HG02840 (cell line): ENCODE results near the gene PRDM15.
"Not testable (repeated sequence)": the region's sequence is repeated elsewhere in the genome, so short reads cannot be mapped to it uniquely, and the experiment has no call there.

ENCODE experiments used
- ATAC-seq: cut with Tn5 transposase; IDR thresholded peaks from one replicate; pipeline ENCODE4 v1.9.1; 2021; ENCODE audit warnings: mild to moderate bottlenecking, moderate library complexity, moderate number of reproducible peaks; ENCODE audit not compliant: unreplicated experiment, low FRiP score

The PRDM15 gene

DNA sequence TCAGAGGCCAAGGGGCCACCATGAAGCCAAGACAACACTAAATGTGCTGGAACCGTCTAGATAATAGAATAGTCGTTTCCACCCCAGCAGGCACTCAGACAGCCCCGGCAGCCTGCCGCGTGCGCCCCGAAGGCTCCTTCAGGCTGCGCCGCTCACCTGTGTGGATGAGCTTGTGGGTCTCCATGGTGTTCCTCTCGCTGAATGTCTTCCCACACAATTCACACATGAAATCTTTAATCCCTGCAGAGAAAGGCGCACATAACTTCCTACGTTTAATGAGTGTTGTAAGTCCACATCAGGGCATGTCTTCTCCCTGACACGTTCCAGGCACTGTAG lies 68.6 kb downstream of the PRDM15 start:
- ATAC-seq, result no peak

DNA sequence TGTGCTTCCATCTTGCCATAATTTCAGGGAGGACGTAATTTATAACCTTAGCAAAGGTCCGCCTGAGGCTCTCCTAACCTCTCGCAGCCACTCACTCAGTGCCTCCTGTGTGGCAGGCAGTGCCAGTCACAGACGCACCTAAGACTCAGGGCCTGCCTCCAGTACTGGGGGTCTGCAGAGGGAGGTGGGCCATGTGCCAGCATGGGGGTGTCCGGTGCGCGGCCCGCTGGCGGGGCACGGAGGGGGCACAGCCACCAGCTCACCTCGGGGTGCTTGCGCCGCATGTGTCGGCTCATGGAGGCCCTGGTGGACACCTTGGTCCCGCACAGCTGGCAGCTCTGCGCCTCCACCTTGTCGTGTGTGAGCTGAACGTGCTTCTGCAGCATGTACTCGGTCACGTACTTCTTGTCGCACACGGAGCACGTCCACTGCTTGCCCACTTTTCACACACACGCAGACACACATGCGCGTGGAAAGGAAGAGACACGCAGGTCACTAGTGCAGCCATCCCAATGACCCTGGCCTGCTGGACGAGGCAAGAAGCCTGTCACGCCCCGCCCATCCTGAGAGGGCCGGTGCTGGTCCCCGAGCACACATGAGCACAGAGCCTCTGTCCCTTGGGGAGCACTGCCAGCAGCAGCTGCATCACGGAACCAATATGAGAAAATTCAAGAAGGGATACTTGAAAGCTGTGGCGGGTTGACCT lies 69.1 kb downstream of the PRDM15 start:
- ATAC-seq, result no peak

DNA sequence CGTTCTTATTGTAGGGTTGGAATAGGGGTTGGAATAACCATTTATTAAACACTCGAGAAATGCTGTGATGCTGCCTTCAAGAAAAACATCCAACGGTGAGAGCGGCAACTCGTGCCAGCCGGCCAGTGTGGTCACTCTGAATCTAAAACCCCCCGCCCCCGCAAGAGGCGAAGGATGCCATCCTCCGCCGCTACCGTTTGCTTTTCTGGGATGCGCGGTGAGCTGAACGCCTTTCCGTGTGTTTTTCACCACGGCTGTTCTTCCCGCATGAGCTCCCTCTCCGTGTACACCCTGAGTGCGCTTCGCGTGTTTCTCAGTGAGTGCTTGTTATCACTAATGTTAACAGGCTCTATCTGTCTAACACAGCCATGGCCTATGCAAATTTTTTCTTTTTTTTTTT lies 70.3 kb downstream of the PRDM15 start:
- ATAC-seq, result no peak

DNA sequence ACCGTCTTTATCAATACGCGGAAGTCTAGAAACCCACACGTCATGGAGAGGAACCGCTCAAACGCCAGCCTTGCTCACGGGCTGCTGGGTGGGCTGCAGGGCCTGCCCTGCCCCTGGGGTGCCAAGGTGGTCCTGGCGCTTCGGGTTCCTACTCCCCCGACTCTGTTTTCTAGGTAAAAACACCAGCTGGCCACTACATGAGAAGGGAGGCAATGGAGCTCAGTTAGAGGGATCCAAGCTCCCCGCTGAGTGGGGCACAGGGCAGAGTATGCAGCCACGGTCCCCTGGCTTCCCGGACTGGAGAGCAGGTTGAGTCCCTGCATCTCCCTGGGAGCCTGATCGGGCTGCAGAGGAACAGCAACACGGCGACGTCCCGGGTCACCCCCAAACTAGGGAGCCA lies 71.0 kb downstream of the PRDM15 start:
- no peak for ATAC-seq

DNA sequence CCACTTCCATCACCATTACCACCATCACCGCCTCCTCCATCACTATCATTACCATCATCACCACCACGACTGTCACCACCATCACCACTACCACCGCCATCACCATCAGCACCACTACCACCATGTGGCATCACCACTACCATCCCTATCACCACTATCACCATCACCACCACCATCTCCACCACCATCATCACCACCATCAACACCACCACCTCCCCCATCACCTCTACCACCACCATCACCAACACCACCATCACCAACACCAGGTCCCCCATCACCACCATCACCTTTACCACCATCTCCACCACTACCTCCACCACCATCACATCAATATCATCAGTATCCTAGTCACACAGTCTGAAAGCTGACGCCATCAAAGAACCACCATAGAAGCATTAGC lies 72.4 kb downstream of the PRDM15 start:
- no peak for ATAC-seq

DNA sequence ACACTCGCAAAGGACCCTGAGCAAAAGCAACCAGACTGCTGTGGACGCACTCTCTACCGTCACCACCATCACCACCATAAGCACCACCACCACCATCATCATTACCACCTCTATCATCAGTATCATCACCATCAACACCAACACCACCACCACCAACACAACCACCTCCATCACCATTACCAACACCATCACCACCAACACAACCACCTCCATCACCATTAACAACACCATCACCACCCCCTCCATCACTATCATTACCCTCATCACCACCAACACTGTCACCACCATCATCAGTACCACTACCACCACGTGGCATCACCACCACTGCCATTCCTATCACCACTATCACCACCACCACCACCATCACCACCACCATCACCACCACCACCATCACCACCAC lies 73.5 kb downstream of the PRDM15 start:
- no peak for ATAC-seq

DNA sequence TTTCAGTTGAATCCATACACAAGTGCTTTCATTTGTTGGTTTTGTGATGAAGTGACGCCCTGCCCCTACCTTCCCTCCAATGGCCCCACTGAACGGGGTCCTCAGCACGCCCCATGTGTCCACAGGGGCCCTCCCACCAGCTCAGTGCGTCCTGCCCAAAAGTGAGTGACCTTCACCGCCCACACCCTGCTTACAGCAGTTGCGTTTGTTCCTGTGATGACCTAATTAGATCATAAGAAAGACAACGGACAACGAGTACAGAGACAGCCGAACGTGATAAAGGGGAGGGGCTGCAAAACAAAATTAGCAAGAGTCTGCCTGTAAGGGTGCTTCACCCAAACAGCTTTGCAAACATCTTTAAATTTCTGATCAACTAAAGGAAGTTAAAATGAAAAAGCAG lies 74.1 kb downstream of the PRDM15 start:
- no peak for ATAC-seq

DNA sequence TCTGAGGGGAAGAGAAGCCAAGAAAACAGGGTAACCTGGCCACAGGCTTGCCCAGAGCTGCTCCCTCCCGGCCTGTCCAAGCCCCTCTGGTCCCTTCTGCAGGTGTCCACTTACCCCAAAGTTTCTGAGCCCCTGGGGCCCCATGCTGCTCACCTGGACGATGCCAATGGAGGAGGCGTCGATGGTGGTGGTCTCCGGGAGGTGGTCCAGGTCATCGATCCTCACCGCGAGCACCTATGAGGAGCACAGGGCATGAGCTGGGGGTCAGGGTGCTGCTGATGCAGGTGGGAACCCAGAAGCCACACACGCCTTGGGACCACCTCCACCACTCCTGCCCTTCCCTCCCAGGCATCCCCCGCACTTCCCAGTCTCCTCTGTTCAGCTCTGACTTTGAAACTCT lies 74.8 kb downstream of the PRDM15 start:
- no peak for ATAC-seq

DNA sequence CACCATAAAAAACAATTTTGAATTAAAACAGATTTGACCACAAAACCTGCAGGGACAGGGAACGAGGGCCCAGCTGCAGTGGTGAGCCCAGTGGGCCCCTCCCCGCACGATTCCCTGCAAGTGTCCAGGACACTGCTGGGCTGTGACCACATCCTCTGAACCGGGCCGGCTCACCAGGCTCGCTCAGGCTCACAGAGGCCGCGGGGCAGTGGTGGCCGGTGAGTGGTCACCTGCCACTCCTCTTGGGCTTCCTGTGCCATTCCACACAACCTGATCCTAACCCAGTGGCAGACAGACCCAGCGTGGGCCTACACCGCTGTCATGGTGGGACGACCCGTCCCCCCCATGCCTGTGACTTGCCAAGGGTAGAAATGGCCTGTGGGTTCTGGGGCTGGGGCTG lies 75.8 kb downstream of the PRDM15 start:
- no peak for ATAC-seq

DNA sequence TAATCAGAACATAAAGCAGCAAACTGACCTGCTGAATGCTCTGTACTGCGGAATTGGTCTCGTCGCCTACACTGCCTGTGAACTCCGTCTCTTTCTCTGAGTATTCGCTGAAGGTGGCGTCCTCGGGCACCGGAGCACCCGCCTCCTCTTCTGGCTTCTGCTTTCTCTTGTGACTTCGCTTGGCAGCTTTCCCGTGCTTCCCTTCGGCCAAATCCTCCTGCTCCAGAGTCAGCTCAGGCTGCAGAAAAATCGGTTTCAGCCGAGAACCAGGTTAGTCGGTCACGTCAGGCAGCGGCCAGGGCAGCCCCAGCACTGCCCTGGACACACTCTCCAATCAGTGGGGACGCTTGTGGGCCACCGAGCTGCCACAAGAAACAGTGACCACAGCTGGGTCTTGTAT lies 76.5 kb downstream of the PRDM15 start:
- no peak for ATAC-seq

DNA sequence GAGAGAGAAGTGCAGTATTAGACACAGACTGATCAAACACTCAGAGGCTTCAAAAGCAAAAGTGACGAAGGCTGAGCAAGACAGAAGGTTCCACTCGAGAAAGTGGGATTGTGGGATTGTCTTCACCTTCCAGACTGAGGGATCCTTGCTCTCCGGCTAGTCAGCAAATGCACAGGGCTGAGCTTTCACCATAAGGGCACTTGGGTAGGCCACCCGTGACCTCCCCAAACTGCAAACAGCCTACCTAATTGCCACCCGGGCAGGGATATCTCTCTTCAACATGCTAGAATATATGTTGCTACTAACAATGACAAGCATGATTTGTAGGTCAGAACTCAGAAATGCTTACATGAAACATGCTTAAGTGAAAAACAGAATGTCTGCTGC lies 77.0 kb downstream of the PRDM15 start:
- no peak for ATAC-seq

DNA sequence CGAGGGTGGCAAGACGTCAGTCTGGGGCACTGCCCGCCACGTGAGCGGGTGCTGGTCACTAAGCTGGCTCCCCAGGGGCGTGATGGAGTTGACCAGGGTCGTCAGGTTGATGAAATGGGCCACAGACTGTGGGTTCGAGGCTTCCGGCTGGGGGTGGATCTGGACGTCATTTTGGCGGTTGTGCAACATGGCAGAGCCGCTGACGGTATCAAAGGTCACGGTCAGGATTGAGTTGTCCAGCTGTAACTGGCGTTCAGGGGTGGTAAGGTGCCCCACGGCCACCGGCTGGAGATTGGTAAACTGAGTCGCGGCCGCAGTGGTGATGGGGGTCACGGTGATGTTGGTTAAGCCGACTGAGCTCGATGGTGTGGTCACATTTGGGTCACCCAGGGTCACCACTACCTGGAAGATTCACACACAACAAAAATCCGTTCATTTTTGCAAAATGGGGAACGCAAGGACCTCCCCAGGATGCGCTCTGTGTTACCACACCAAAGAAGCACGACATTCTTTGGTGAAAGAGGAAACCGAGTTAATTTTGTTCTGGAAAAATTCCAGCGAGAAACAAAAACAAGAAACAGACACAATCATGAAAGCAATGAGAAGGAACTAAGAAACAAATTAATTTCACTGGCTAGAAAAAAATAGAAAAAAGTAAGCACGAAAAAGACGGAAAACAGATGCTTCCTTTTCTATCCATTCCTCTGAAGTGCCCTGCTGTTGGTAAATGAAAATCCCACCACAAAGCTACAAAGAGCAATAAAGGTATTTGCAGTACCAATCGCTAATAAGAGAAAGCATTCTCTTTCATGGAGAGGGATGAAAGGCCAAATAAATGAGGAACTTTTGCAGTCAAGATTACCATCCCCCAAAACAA lies 77.6 kb downstream of the PRDM15 start:
- no peak for ATAC-seq

DNA sequence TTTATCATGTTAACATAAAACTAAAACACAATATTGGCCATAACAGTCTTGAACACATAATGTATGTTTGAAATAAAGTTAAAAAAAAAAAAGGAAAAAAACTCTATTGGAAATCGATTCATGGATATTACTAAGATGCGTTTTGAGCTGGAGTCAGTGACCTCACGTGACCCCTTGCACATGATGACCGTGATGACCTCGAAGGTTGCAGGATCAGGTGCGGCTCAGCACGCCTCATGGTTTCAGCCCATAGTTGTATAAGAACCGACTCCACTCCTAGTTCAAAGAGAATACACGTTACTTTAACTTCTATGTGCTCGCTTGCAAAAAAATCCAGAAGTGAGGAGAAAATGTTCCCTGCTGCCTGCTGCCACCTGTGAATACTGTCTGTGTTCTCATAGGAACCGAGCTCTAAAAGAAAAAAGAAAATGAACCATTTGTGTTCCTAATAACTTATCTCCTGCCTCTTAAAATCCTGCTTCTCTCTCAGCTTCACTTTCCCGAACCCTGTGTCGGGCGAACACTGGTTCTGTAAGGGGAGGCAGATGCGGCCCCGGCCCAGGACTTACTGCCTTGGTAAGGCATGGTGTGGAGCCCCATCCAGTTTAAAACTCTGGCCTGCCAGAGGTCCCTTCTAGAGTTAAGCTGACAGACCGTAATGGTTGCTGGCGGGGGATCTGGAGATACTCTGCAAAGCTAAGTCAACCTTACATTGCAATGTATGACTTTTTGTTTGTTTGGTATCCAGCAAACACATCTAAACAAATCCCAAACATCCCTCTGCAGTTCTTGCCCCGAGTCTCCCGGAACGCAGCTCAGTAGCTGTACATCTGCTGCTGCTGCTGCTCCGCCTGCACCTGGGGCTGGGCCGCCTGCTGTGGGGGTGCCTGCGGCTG lies 78.5 kb downstream of the PRDM15 start:
- no peak for ATAC-seq

DNA sequence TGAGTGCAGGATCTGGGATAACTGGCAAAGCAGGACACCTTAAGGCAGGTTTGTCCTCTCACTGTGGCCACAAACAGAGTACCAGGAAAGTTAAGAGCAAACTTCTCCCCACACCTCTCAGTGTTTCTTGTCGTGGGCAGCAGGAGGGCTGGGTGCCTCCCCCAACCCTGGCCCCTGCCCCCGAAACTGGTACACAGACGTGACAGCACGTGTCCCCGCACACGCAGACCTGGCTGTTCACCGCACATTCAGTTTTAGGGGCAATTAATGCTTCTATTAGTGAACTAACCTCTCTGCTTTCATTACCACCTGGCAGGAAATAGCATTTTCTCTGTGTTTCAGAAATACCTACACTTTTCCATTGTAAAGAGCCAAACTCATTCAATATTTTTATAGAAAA lies 79.4 kb downstream of the PRDM15 start:
- ATAC-seq, result no peak

DNA sequence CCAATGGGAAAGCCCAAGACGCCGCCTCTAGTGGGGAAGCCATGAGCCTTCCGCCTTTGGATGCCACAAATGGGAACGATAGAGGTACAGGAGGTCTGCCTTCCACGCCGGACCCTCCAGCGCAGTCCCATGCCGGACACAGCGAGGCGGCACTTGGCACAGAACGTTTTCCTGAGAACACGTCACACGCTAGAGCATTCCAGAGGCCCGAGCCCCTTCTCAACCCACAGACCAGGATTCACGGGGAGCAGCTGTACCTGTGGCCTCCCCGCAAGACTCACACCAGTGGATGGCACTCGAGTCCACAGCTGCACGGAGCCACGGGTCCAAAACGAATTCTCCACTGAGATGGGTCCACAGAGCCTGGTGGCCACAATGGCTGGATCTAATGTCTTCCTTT lies 80.8 kb downstream of the PRDM15 start:
- no peak for ATAC-seq

DNA sequence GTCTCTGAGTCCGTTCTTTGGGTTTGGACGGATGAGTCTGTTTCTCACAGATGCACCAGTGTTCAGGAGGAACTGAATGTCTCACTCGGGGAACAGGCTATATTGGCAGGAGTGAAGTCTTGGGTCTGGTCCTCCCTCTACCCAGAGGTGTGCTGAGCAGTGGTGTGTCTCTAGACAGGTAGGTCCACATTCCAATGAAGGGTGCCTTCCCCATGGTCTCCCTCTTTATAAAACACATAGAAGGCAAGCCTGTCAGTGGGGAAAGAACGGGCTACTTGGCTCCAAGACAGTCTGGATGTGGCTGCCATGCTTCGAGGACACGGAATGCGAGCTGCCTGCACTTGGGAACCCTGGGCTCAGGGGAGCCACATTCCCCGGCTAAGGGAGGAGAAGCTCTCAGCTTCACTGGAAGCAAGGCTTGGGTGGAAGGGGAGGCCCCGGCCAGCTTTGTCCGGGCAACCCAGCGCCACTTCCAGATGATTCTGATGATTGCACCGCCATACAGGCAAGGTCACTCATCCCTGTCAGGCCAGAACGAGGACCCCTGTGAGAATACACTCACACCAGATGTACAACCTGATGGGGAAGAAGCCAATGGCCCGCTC lies 82.6 kb downstream of the PRDM15 start:
- ATAC-seq, result no peak

DNA sequence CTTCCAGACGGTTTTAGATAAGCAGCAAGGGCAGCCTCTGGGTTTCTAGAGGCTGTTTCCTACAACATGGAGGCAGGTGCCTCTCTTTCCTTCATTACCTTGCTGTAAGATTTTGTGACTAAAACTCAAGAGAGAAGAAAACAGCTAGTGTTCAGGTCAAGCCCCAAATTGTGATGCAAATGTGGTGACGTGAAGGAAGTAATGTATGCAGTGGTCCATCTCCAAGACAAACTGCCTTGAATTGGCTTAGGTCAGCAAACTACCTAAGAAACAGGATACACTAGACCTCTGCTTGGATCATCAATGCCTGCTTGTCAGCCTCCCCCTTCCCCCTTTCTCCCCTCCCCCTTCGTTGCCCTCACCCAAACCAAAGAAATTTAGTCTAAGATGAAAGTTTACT lies 83.4 kb downstream of the PRDM15 start:
- ATAC-seq, result no peak

DNA sequence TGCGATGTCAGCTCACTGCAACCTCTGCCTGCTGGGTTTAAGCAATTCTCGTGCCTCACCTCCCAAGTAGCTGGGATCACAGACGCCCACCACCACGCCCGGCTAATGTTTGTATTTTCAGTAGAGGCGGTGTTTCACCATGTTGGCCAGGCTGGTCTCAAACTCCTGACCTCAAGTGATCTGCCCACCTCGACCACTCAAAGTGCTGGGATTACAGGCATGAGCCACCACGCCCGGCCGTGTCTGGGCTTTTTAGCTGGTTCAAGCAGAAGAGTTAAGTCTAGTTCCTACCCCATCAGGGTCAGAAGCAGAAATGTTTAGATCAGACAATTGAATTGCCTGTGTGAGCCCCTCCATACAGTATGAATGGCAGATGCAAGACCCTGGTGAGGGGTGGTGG lies 84.5 kb downstream of the PRDM15 start:
- ATAC-seq, result no peak

DNA sequence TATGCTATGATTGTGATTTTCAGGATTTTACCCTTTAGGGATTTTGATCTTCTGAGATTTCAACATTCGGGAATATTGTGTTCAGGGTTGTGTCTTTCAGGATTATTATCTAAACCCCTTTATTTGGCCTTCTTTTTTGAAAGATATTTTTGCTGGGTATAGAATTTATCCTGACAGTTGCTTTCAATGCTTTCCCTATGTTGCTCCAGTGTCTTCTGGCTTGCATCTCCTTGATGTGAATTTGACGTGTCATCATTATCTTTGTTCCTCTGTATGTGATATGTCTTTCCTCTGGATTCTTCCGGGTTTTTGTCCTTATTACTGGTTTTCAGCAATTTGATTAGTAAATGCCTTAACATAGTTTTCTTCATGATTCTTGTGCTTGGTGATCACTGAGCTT lies 86.4 kb downstream of the PRDM15 start:
- no peak for ATAC-seq

DNA sequence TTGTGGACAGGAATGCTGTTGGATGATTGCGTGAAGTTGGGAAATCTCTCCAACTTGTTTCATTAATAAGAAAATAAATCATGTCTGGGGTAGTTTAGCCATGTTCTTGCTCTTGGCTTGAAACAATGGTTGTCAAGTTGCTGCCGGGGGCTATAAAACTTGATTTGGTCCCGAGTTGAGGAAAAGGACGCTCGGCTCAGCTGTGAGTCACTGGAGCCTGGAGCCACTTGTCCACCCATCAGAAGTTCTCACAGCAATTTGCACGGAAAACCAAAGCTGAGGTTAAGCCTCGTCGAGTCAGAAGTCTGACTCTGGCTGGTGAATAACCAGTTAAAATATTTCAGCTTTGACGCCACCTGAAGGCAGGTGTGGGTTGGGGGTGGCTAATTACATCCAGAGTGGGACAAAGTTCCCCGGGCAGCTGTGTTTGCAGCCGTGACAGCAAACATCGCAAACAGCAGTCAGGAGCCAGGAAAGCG lies 92.6 kb downstream of the PRDM15 start:
- ATAC-seq, result no peak

DNA sequence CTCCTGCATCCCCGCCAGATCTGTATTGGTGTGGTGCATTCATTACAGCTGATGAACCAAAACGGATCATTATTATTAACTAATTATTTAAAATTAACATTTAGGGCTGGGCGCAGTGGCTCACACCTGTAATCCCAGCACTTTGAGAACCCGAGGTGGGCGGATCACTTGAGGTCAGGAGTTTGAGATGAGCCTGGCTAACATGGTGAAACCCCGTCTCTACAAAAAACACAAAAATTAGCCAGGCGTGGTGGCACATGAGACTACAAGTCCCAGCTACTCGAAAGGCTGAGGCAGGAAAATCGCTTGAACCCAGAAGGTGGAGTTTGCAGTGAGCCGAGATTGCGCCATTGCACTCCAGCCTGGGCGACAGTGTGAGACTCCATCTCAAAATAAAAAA lies 93.9 kb downstream of the PRDM15 start:
- not testable (repeated sequence) for ATAC-seq
